ENCODE results near the gene OR2F1.

OR2F1 gene

GRCh38 chr7:144011458-144012230 is 57.0 kb downstream of the OR2F1 start:
- TF ChIP-seq TOX (CRISPR knock-in tag; IDR thresholded peaks at IDR 0.05; ENCODE audit: borderline replicate concordance) (no peak), ARNTL (CRISPR knock-in tag; IDR thresholded peaks at IDR 0.05; ENCODE audit: borderline replicate concordance, low read depth) (no peak), ESRRG (CRISPR knock-in tag; IDR thresholded peaks at IDR 0.05) (no peak), ZNF8 (CRISPR knock-in tag; IDR thresholded peaks at IDR 0.05) (no peak), POU6F1 (CRISPR knock-in tag; IDR thresholded peaks at IDR 0.05; ENCODE audit: borderline replicate concordance, low read depth) (no peak), SNAI2 (CRISPR knock-in tag; IDR thresholded peaks at IDR 0.05) (no peak), PPARA (CRISPR knock-in tag; IDR thresholded peaks at IDR 0.05; ENCODE audit: borderline replicate concordance) (no peak), BACH2 (CRISPR knock-in tag; IDR thresholded peaks at IDR 0.05; ENCODE audit: borderline replicate concordance) (no peak), CSRNP3 (CRISPR knock-in tag; IDR thresholded peaks at IDR 0.05) (no peak), ZNF70 (CRISPR knock-in tag; IDR thresholded peaks at IDR 0.05) (no peak), ZNF565 (CRISPR knock-in tag; conservative IDR thresholded peaks at IDR 0.05; ENCODE audit: low read depth) (no peak), ISL1 (CRISPR knock-in tag; IDR thresholded peaks at IDR 0.05) (no peak), ZFP30 (CRISPR knock-in tag; IDR thresholded peaks at IDR 0.05) (no peak), CREB5 (CRISPR knock-in tag; IDR thresholded peaks at IDR 0.05; ENCODE audit: low read depth) (no peak), TSHZ2 (CRISPR knock-in tag; IDR thresholded peaks at IDR 0.05) (no peak), GLIS3 (CRISPR knock-in tag; IDR thresholded peaks at IDR 0.05) (no peak)
- peak; percentile 100 for ATAC-seq
